GM19193 (cell line): ENCODE measurements around the gene ANKRD13B.

Experiments used
- POLR2A ChIP-seq: IDR thresholded peaks from 4 replicates; pipeline ENCODE4 v1.6.1; 2011; ENCODE audit not compliant: insufficient read depth, insufficient read length; ENCODE audit errors: extremely low read depth

The ANKRD13B gene

GRCh38 chr17:29652976-29653375 is 60.0 kb downstream of the ANKRD13B start:
- no peak for TF ChIP-seq POLR2A

- no peak for TF ChIP-seq POLR2A
These were observed 61.2 kb downstream of the ANKRD13B start for GRCh38 chr17:29653995-29654714.

- TF ChIP-seq POLR2A = no peak
These were observed 62.4 kb downstream of the ANKRD13B start for GRCh38 chr17:29655323-29655722.

GRCh38 chr17:29659155-29659554 is 66.2 kb downstream of the ANKRD13B start:
- TF ChIP-seq POLR2A = no peak

GRCh38 chr17:29661213-29661612 is 68.3 kb downstream of the ANKRD13B start:
- no peak for TF ChIP-seq POLR2A

- TF ChIP-seq POLR2A = no peak
These were observed 70.2 kb downstream of the ANKRD13B start for GRCh38 chr17:29663155-29663554.
